GM23248 (cell line): Measurements from ENCODE around the gene MS4A4A.

Experiments
- EZH2 ChIP-seq: fragments of 200-600 bp; sonication (generic); IDR thresholded peaks from 2 replicates; pipeline ENCODE4 v1.6.1; 2018; ENCODE audit warnings: antibody characterized with exemption, mild to moderate bottlenecking; ENCODE audit not compliant: insufficient read depth, poor library complexity, severe bottlenecking
- EZH2phosphoT487 ChIP-seq: fragments of 200-600 bp; sonication (generic); IDR thresholded peaks from 2 replicates; pipeline ENCODE4 v1.6.1; 2018; ENCODE audit warnings: antibody characterized with exemption, moderate library complexity, mild to moderate bottlenecking, low read depth; ENCODE audit not compliant: insufficient read depth

- no peak for TF ChIP-seq EZH2phosphoT487
- TF ChIP-seq EZH2: no peak
Observed at GRCh38 chr11:60241786-60242185, 38.7 kb upstream of the MS4A4A start.
